Mucosa of descending colon (tissue), 3 donors: ENCODE data around the gene CEP131. TPM values are rescaled to one million over a fixed set of nuclear protein-coding genes. Genes with fewer than 3 reads are reported as not detected.
A peak's percentile ranks its signal among the peaks of the same experiment; 100 is the strongest.

Experiments used
- ATAC-seq: fragments of 200-7000 bp; cut with Tn5 transposase; one replicate; pipeline ENCODE4 v1.9.1; 2020; ENCODE audit warnings: mild to moderate bottlenecking, moderate library complexity
- DNase-seq, 3 donors: peaks; one replicate each; pipeline ENCODE4 v3.0.0-alpha.2; 2020
- H3K36me3 ChIP-seq: fragments of 200-600 bp; one replicate; pipeline ENCODE4 v1.8.0; 2021; ENCODE audit warnings: low read depth, mild to moderate bottlenecking
- H3K4me1 ChIP-seq: fragments of 200-600 bp; one replicate; pipeline ENCODE4 v1.8.0; 2021; ENCODE audit warnings: low read depth, mild to moderate bottlenecking
- H3K4me3 ChIP-seq: fragments of 200-600 bp; one replicate; pipeline ENCODE4 v1.8.0; 2021; ENCODE audit warnings: mild to moderate bottlenecking
- H3K9me3 ChIP-seq: fragments of 200-600 bp; one replicate; pipeline ENCODE4 v1.8.0; 2021; ENCODE audit warnings: mild to moderate bottlenecking
- CTCF ChIP-seq: fragments of 200-600 bp; IDR thresholded peaks from one replicate; pipeline ENCODE4 v1.8.0; 2022; ENCODE audit warnings: antibody characterized with exemption, mild to moderate bottlenecking
- intact Hi-C, 2 donors: fragments of 100-400 bp; cut with DNase I in 1 of 2; cut with micrococcal nuclease in 1 of 2; formaldehyde crosslinking; loops; one replicate each; pipeline versions ENCODE4 v1.11.0 to v1.11.1; 2022; cut with DNase I, micrococcal nuclease
- total RNA-seq, 3 donors: library from RNA; stranded (reverse); fragmentation: NEBNext Ultra II Directional in 2 of 3; extraction: Animal tissue kit (Norgen Biotek cat#: 25700) in 2 of 3; gene quantifications; one replicate each; pipeline versions ENCODE4 v1.2.1 to v1.2.4, GENCODE V29; 2021 to 2023
- donor health status: DM: no; HTN: no; CAD: no; lungs with moderate emphysema.
- donor health status: DM: no; HTN: no; CAD: no.
- donor health status: DM: no; HTN: yes; CAD: no.

CEP131 gene
- total RNA-seq, 3 donors from 2014 or later, result 5.7 to 9.3 (median 8.7) TPM

GRCh38 chr17:81254955-81255717 lies 32.4 kb upstream of the CEP131 start:
- peak; percentile 33 for TF ChIP-seq CTCF
- DNase-seq (peak; percentile 85 to 90 (median 87)), ATAC-seq (peak; percentile 74)
- no peaks in the 10 kb centered on the region for H3K36me3 ChIP-seq
- H3K9me3 ChIP-seq, result no peaks in the 10 kb centered on the region
- no peak overlapping the region for H3K4me3 ChIP-seq
- peaks cover 38% of the 10 kb centered on the region for H3K4me1 ChIP-seq
- intact Hi-C loops, result loop anchor here in 1 of 2 donors (10.0 kb wide), 1 partner anchor 230 kb away; no protein-coding TSS in a partner anchor

GRCh38 chr17:81253358-81254131 lies 30.8 kb upstream of the CEP131 start:
- ATAC-seq (no peak), DNase-seq (peak in 2 of 3 donors; percentile 25 to 56)
- Histone ChIP-seq H3K4me3 (no peak overlapping the region), H3K36me3 (no peaks in the 10 kb centered on the region), H3K9me3 (no peaks in the 10 kb centered on the region), H3K4me1 (peaks cover 42% of the 10 kb centered on the region)
- intact Hi-C loops, result loop anchor here in 1 of 2 donors (10.0 kb wide), 1 partner anchor 231 kb away; no protein-coding TSS in a partner anchor
- peak; percentile 61 for TF ChIP-seq CTCF

GRCh38 chr17:81252987-81253329 lies 30.2 kb upstream of the CEP131 start:
- no peak for ATAC-seq

GRCh38 chr17:81252326-81252986 lies 29.7 kb upstream of the CEP131 start:
- Histone ChIP-seq H3K4me3 (no peak overlapping the region), H3K36me3 (no peaks in the 10 kb centered on the region), H3K4me1 (peaks cover 42% of the 10 kb centered on the region), H3K9me3 (no peaks in the 10 kb centered on the region)
- intact Hi-C loops, result loop anchor here in 1 of 2 donors (10.0 kb wide), 1 partner anchor 232 kb away; no protein-coding TSS in a partner anchor
- TF ChIP-seq CTCF, result no peak
- DNase-seq (no peak), ATAC-seq (no peak)

More at GRCh38 chr17:81252987-81253329, 30.2 kb upstream of the CEP131 start:
- peaks cover 42% of the 10 kb centered on the region for H3K4me1 ChIP-seq
- TF ChIP-seq CTCF, result no peak
- no peak for DNase-seq
- H3K9me3 ChIP-seq, result no peaks in the 10 kb centered on the region
- no peak overlapping the region for H3K4me3 ChIP-seq
- intact Hi-C loops, result loop anchor here in 1 of 2 donors (10.0 kb wide), 1 partner anchor 232 kb away; no protein-coding TSS in a partner anchor
- no peaks in the 10 kb centered on the region for H3K36me3 ChIP-seq

GRCh38 chr17:81251709-81252301 lies 29.0 kb upstream of the CEP131 start:
- intact Hi-C loops, result loop anchor here in 1 of 2 donors (10.0 kb wide), 1 partner anchor 233 kb away; no protein-coding TSS in a partner anchor
- no peaks in the 10 kb centered on the region for H3K9me3 ChIP-seq
- peak in 2 of 3 donors; percentile 64 to 66 for DNase-seq
- H3K4me1 ChIP-seq, result peaks cover 42% of the 10 kb centered on the region
- ATAC-seq, result peak; percentile 61
- no peak for TF ChIP-seq CTCF
- no peak overlapping the region for H3K4me3 ChIP-seq
- H3K36me3 ChIP-seq, result no peaks in the 10 kb centered on the region
